ENCODE results near the gene MCL1. TPM values are rescaled to one million over a fixed set of nuclear protein-coding genes. Genes with fewer than 3 reads are reported as not detected.

MCL1 gene
- total RNA-seq, 3 donors from 2014 or later (not counting 1 experiment from before 2014, with no cell fraction given): 929 to 1,396 (median 938) TPM

DNA sequence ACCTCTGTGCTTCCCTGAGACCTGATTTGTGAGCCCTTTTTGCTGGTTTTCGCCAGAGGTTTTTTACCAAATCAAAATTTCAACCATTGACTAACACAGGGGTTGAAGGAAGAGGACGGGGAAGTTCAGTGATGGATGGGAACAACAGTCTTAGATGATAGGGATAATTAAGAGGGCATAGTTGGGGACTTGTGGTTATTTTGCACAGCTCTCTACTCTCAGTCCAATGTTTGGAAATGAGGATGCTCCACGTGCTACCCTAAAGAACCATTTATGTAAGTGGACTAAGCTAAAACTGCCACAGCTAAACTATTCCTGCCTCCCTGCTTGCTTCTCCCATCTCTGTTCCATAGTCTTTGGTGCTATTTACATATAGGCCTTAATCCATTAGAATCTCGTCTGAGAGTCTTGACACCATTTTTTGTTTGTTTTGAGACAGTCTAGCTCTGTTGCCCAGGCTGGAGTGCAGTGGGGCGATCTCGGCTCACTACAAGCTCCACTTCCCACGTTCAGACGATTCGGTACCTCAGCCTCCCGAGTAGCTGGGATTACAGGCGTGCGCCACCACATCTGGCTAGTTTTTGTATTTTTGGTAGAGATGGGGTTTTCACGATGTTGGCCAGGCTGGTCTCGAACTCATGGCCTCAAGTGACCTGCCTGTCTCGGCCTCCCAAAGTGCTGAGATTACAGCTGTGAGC is 684 bp upstream of the MCL1 start:
- Histone ChIP-seq H3K36me3 (ENCODE audit: control insufficient read depth, insufficient read depth, low read length) (peaks cover 36% of the 10 kb centered on the region), H3K4me3 (ENCODE audit: low read length) (peak overlapping the region; percentile 64), H3K4me1 (ENCODE audit: control insufficient read depth, insufficient read depth, low read length) (peaks cover 12% of the 10 kb centered on the region), H3K27ac (ENCODE audit: low read length) (peak overlapping the region; percentile 100), H3K27me3 (ENCODE audit: control insufficient read depth, insufficient read depth, low read length) (no peaks in the 10 kb centered on the region), H3K9me3 (ENCODE audit: control insufficient read depth, insufficient read depth, low read length) (no peaks in the 10 kb centered on the region)
- Mint-ChIP-seq H3K4me3 (peak overlapping the region; percentile 80), H3K36me3 (peaks cover 33% of the 10 kb centered on the region), H3K27me3 (ENCODE audit: low read depth in 2 of 2) (no peaks in the 10 kb centered on the region), H3K4me1 (peaks cover 48 to 50% of the 10 kb centered on the region in 2 donors), H3K9me3 (no peaks in the 10 kb centered on the region), H3K27ac (peak overlapping the region; percentile 96 to 99)
- ATAC-seq (no peak), DNase-seq (no peak)
- WGBS (ENCODE audit: insufficient coverage): 80% methylated on average over 14 of the region's 15 CpGs
- TF ChIP-seq, protein P1, sequence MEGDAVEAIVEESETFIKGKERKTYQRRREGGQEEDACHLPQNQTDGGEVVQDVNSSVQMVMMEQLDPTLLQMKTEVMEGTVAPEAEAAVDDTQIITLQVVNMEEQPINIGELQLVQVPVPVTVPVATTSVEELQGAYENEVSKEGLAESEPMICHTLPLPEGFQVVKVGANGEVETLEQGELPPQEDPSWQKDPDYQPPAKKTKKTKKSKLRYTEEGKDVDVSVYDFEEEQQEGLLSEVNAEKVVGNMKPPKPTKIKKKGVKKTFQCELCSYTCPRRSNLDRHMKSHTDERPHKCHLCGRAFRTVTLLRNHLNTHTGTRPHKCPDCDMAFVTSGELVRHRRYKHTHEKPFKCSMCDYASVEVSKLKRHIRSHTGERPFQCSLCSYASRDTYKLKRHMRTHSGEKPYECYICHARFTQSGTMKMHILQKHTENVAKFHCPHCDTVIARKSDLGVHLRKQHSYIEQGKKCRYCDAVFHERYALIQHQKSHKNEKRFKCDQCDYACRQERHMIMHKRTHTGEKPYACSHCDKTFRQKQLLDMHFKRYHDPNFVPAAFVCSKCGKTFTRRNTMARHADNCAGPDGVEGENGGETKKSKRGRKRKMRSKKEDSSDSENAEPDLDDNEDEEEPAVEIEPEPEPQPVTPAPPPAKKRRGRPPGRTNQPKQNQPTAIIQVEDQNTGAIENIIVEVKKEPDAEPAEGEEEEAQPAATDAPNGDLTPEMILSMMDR (IDR thresholded peaks at IDR 0.05): no peak
- intact Hi-C loops (cut with micrococcal nuclease): loop anchor here (1.0 to 2.0 kb wide), 3 partner anchors 17 to 49 kb away; partner anchors contain the start of gene ENSA

DNA sequence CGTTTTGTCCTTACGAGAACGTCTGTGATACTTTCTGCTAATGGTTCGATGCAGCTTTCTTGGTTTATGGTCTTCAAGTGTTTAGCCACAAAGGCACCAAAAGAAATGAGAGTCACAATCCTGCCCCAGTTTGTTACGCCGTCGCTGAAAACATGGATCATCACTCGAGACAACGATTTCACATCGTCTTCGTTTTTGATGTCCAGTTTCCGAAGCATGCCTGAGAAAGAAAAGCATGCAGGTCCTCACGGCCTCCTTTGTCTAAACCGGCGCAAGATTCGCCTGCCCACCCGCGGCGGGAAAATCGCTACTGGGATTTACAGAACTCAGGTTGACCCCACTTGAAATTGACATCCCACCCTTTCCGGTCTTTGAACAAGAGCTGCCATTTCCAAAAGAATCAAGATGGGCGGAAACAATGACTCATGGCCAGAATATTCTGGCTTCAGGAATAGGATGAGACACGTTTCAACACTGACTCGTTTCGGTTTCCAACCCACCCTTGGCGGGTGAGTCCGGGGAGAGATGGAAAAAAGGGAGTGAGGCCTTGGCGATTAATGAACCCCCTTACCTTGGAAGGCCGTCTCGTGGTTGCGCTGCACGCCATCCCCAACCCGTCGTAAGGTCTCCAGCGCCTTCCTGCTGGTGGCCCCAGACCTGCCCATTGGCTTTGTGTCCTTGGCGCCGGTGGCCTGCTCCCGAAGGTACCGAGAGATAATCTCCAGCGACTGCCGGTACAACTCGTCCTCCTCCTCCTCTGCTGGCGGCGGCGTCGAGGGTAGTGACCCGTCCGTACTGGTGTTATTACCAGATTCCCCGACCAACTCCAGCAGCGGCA is 919 bp downstream of the MCL1 start:
- H3K27ac ChIP-seq (ENCODE audit: low read length): peak overlapping the region; percentile 100
- no peaks in the 10 kb centered on the region for H3K9me3 ChIP-seq (ENCODE audit: control insufficient read depth, insufficient read depth, low read length)
- peak; percentile 47 to 66 for DNase-seq
- WGBS (ENCODE audit: insufficient coverage): 0% methylated on average over 50 of the region's 50 CpGs
- intact Hi-C loops (cut with micrococcal nuclease): loop anchor here (1.0 to 2.0 kb wide), 3 partner anchors 15 to 50 kb away; partner anchors contain the start of gene ENSA
- Mint-ChIP-seq H3K4me3 (peak overlapping the region; percentile 100), H3K36me3 (peaks cover 33% of the 10 kb centered on the region), H3K27ac (peak overlapping the region; percentile 96 to 99), H3K4me1 (peaks cover 57 to 60% of the 10 kb centered on the region in 2 donors), H3K9me3 (no peaks in the 10 kb centered on the region), H3K27me3 (ENCODE audit: low read depth in 2 of 2) (no peaks in the 10 kb centered on the region)
- peak overlapping the region; percentile 79 for H3K4me3 ChIP-seq (ENCODE audit: low read length)
- ATAC-seq: no peak
- H3K4me1 ChIP-seq (ENCODE audit: control insufficient read depth, insufficient read depth, low read length): peaks cover 23% of the 10 kb centered on the region
- H3K36me3 ChIP-seq (ENCODE audit: control insufficient read depth, insufficient read depth, low read length): peaks cover 51% of the 10 kb centered on the region
- TF ChIP-seq, protein P1 (IDR thresholded peaks at IDR 0.05): no peak
- H3K27me3 ChIP-seq (ENCODE audit: control insufficient read depth, insufficient read depth, low read length): no peaks in the 10 kb centered on the region

GRCh38 chr1:150577557-150578271 is 1.7 kb downstream of the MCL1 start:
- Histone ChIP-seq H3K9me3 (ENCODE audit: control insufficient read depth, insufficient read depth, low read length) (no peaks in the 10 kb centered on the region), H3K27ac (ENCODE audit: low read length) (peak overlapping the region; percentile 100), H3K4me1 (ENCODE audit: control insufficient read depth, insufficient read depth, low read length) (peaks cover 31% of the 10 kb centered on the region), H3K4me3 (ENCODE audit: low read length) (peak overlapping the region; percentile 79), H3K36me3 (ENCODE audit: control insufficient read depth, insufficient read depth, low read length) (peaks cover 58% of the 10 kb centered on the region), H3K27me3 (ENCODE audit: control insufficient read depth, insufficient read depth, low read length) (no peaks in the 10 kb centered on the region)
- Mint-ChIP-seq H3K9me3 (no peaks in the 10 kb centered on the region), H3K27ac (peak overlapping the region; percentile 96 to 99), H3K4me3 (peak overlapping the region; percentile 100), H3K36me3 (peaks cover 33% of the 10 kb centered on the region), H3K4me1 (peaks cover 60 to 63% of the 10 kb centered on the region in 2 donors), H3K27me3 (ENCODE audit: low read depth in 2 of 2) (no peaks in the 10 kb centered on the region)
- DNase-seq (peak in 1 of 2 donors; percentile 74), ATAC-seq (no peak)
- under 1% methylated on average over 11 of the region's 11 CpGs for WGBS (ENCODE audit: insufficient coverage)
- TF ChIP-seq, protein P1 (IDR thresholded peaks at IDR 0.05): no peak
- intact Hi-C loops (cut with micrococcal nuclease): loop anchor here (2.0 kb wide), 2 partner anchors 43 to 51 kb away; partner anchors contain the start of gene ENSA
